GM12878 (cell line): ENCODE measurements around the gene PTPRD. TPM values are rescaled to one million over a fixed set of nuclear protein-coding genes. Genes with fewer than 3 reads are reported as not detected.

Experiments used
- ATAC-seq: fragments of 200-7000 bp; cut with Tn5 transposase; 3 replicates; pipeline ENCODE4 v1.9.1; 2020; ENCODE audit warnings: mild to moderate bottlenecking, moderate library complexity
- BruUV-seq: library from RNA; stranded (reverse); fragments of 400-500 nt; replicated peaks from 2 replicates; lab custom pipeline; 2021; lab: Mats Ljungman, UMichigan
- CTCF ChIA-PET: fragments of 300-600 bp; sonication (Branson Sonifier 250); formaldehyde crosslinking; extraction: SDS; loops from one replicate; lab custom pipeline; 2021; ENCODE audit warnings: inconsistent platforms; lab: Yijun Ruan, JAX
- POLR2A ChIA-PET: fragments of 350-600 bp; formaldehyde crosslinking; extraction: SDS; loops from one replicate; lab custom pipeline; 2021; ENCODE audit warnings: inconsistent platforms; lab: Charles Lee
- RAD21 ChIA-PET: fragments of 300-600 bp; sonication (Branson Sonifier 250); formaldehyde crosslinking; loops from one replicate; lab custom pipeline; 2023; ENCODE audit warnings: antibody characterized with exemption; ENCODE audit not compliant: unreplicated experiment; lab: Charles Lee
- SMC1A ChIA-PET: fragments of 300-600 bp; sonication (Branson Sonifier 250); formaldehyde crosslinking; loops from one replicate; lab custom pipeline; 2023; ENCODE audit not compliant: unreplicated experiment, uncharacterized antibody; lab: Charles Lee
- DNase-seq: peaks from one replicate; pipeline ENCODE4 v3.0.0-alpha.2; 2011; ENCODE audit warnings: low read depth, low spot score
- FAIRE-seq: peaks from 3 replicates; lab custom pipeline; 2011; peaks lifted over from hg19 to GRCh38; lab: Jason Lieb, UNC
- H2AFZ ChIP-seq: 2 replicates; pipeline ENCODE4 v1.6.0; 2011; ENCODE audit warnings: low read depth, low read length, control low read depth; ENCODE audit not compliant: control insufficient read depth
- H3K27ac ChIP-seq: 2 replicates; pipeline ENCODE4 v1.5.1; 2011; ENCODE audit warnings: control low read depth; ENCODE audit not compliant: control insufficient read depth, insufficient read depth
- H3K27me3 ChIP-seq, 2 experiments: replicated peaks in 1 of 2; 2 replicates each; pipeline versions ENCODE4 v1.6.0 to v1.6.1; 2011; ENCODE audit warnings: low read length in 1 of 2; ENCODE audit not compliant: control insufficient read depth in 2 of 2, insufficient read depth in 2 of 2
- H3K36me3 ChIP-seq, 2 experiments: 2 replicates each; pipeline ENCODE4 v1.5.1; 2011; ENCODE audit warnings: low read length in 1 of 2; ENCODE audit not compliant: control insufficient read depth in 2 of 2, insufficient read depth in 2 of 2
- H3K4me1 ChIP-seq: 2 replicates; pipeline ENCODE4 v1.6.1; 2011; ENCODE audit warnings: mild to moderate bottlenecking, low read length, moderate library complexity, mixed read lengths; ENCODE audit not compliant: control insufficient read depth, insufficient read depth
- H3K4me2 ChIP-seq: 2 replicates; pipeline ENCODE4 v1.6.0; 2011; ENCODE audit warnings: control low read depth; ENCODE audit not compliant: control insufficient read depth, insufficient read depth
- H3K4me3 ChIP-seq: fragments of 200-600 bp; sonication (generic); 2 replicates; pipeline ENCODE4 v1.5.1; 2016
- H3K79me2 ChIP-seq: 2 replicates; pipeline ENCODE4 v1.6.0; 2011; ENCODE audit warnings: low read length; ENCODE audit not compliant: control insufficient read depth, insufficient read depth
- H3K9ac ChIP-seq: 2 replicates; pipeline ENCODE4 v1.8.0; 2011; ENCODE audit warnings: low read length, control low read depth, mixed read lengths; ENCODE audit not compliant: control insufficient read depth, insufficient read depth
- H3K9me3 ChIP-seq: replicated peaks from 3 replicates; pipeline ENCODE4 v1.5.1; 2011; ENCODE audit warnings: mild to moderate bottlenecking, low read length; ENCODE audit not compliant: control insufficient read depth, insufficient read depth
- H4K20me1 ChIP-seq: 2 replicates; pipeline ENCODE4 v1.6.0; 2011; ENCODE audit not compliant: control insufficient read depth, insufficient read depth
- ASH2L ChIP-seq: fragments of 300-600, 200-600 bp; sonication (generic); IDR thresholded peaks from 2 replicates; pipeline ENCODE4 v1.6.1; 2017; ENCODE audit warnings: low read depth, mild to moderate bottlenecking, borderline replicate concordance
- CEBPB ChIP-seq, 2 experiments: fragments of 150-350 bp in 1 of 2; IDR thresholded peaks; 2 replicates each; pipeline ENCODE4 v1.6.1; 2012 to 2014; ENCODE audit warnings: low read depth in 2 of 2, low read length in 2 of 2, borderline replicate concordance in 1 of 2, inconsistent platforms in 1 of 2
- JUNB ChIP-seq: IDR thresholded peaks from 2 replicates; pipeline ENCODE4 v1.6.1; 2016; ENCODE audit warnings: antibody characterized with exemption, mild to moderate bottlenecking
- KAT2A ChIP-seq: conservative IDR thresholded peaks from 2 replicates; pipeline ENCODE4 v1.6.1; 2011; ENCODE audit warnings: low read depth, low read length; ENCODE audit not compliant: control insufficient read depth
- MEF2A ChIP-seq: IDR thresholded peaks from 2 replicates; pipeline ENCODE4 v1.6.1; 2011; ENCODE audit warnings: low read depth, mild to moderate bottlenecking, low read length, moderate library complexity; ENCODE audit not compliant: insufficient read depth
- SMAD5 ChIP-seq: IDR thresholded peaks from 2 replicates; pipeline ENCODE4 v1.6.1; 2016; ENCODE audit warnings: antibody characterized with exemption, low read depth
- SP1 ChIP-seq: IDR thresholded peaks from one replicate; pipeline ENCODE4 v1.6.1; 2011; ENCODE audit warnings: low read depth, low read length
- WGBS: methylation state at CpG from one replicate; pipeline ENCODE4 v1.1.6; 2016; ENCODE audit warnings: low lambda C conversion rate; ENCODE audit not compliant: insufficient replicate concordance, insufficient coverage; ENCODE audit errors: missing lambda C conversion rate; 5-methylcytosine and 5-hydroxymethylcytosine counted together
- in situ Hi-C: fragments of 300-500 bp; cut with MboI; formaldehyde crosslinking; loops from 9 replicates; pipeline ENCODE4 v1.14.3; 2018; ENCODE audit warnings: mixed read lengths
- intact Hi-C: fragments of 100-400 bp; cut with micrococcal nuclease; formaldehyde crosslinking; loops from one replicate; pipeline ENCODE4 v1.14.2; 2022; ENCODE audit not compliant: unreplicated experiment
- polyA plus RNA-seq, 11 experiments: library from polyadenylated mRNA; depleted of rRNA in 4 of 11; unstranded in 6 of 11; stranded (reverse) in 5 of 11; fragments of >200 nt; fragmentation: Nextera tagmentation in 4 of 11; fragmentation: Illumina TruSeq in 1 of 11; extraction: Ambion mirVana in 4 of 11; extraction: Trizol in 1 of 11; gene quantifications; 1 replicate in 1 of 11; 2 replicates in 10 of 11; pipeline versions ENCODE4 v1.2.1 to v1.2.3, GENCODE V29; 2011 to 2016; ENCODE audit warnings: inconsistent platforms in 2 of 11, missing spikeins in 2 of 11, low read depth in 1 of 11
- total RNA-seq, 4 experiments: library from RNA; depleted of rRNA in 3 of 4; stranded (reverse); fragments of >200 nt in 3 of 4; fragmentation: Illumina TruSeq in 1 of 4; extraction: Trizol in 1 of 4; gene quantifications; 2 replicates each; pipeline versions ENCODE4 v1.2.1 to v1.2.3, GENCODE V29; 2013 to 2021
- TF ChIP-seq, protein P1 (sequence below): IDR thresholded peaks from 2 replicates; pipeline ENCODE4 v1.6.1; 2012; ENCODE audit warnings: low read depth, low read length, improper control_type of control experiment
- TF ChIP-seq, protein P2 (sequence below): fragments of 450-650 bp; IDR thresholded peaks from 2 replicates; pipeline ENCODE4 v1.6.1; 2018; ENCODE audit warnings: mild to moderate bottlenecking, low read depth, moderate library complexity; ENCODE audit not compliant: partially characterized antibody

PTPRD gene
- total and polyA plus RNA-seq, 10 of the 15 experiments (the other 5 are each of a cell fraction or from before 2014, with no cell fraction given) = under 0.01 to 0.05 (median 0.01) TPM; not detected in 7

DNA sequence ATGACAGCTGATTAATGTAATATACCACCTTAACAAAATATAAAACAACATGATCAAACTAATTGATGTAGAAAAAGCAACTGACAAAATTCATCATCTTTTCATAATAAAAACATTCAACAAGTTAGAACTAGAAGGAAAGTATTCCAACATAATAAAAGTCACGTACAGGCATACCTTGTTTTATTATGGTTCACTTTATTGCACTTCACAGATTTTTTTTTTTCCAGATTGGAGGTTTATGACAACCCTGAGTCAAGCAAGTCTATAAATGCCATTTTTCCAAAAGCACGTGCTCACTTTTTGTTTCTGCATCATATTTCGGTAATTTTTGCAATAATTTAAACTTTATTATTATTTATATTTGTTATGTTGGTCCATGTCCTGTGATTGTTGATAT lies 1120.3 kb downstream of the PTPRD start:
- in situ Hi-C loops (no loop called here), intact Hi-C loops (no loop called here)
- Histone ChIP-seq H3K27me3 (no peaks in the 10 kb centered on the region), H4K20me1 (no peaks in the 10 kb centered on the region), H3K4me1 (no peaks in the 10 kb centered on the region), H2AFZ (no peak overlapping the region), H3K9me3 (no peaks in the 10 kb centered on the region), H3K79me2 (no peaks in the 10 kb centered on the region), H3K36me3 (no peaks in the 10 kb centered on the region), H3K9ac (no peak overlapping the region), H3K27ac (no peak overlapping the region), H3K4me2 (no peak overlapping the region), H3K4me3 (no peak overlapping the region)
- SMC1A ChIA-PET = no interaction called here
- TF ChIP-seq, protein P1, sequence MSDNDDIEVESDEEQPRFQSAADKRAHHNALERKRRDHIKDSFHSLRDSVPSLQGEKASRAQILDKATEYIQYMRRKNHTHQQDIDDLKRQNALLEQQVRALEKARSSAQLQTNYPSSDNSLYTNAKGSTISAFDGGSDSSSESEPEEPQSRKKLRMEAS = no peak
- TF ChIP-seq ASH2L (no peak), CEBPB (IDR thresholded peaks at IDR 0.05; ENCODE audit: borderline replicate concordance in 1 of 2, low read depth in 2 of 2, low read length in 2 of 2) (no peak), MEF2A (no peak), SMAD5 (no peak), SP1 (no peak), KAT2A (no peak), JUNB (no peak)
- TF ChIP-seq, protein P2, sequence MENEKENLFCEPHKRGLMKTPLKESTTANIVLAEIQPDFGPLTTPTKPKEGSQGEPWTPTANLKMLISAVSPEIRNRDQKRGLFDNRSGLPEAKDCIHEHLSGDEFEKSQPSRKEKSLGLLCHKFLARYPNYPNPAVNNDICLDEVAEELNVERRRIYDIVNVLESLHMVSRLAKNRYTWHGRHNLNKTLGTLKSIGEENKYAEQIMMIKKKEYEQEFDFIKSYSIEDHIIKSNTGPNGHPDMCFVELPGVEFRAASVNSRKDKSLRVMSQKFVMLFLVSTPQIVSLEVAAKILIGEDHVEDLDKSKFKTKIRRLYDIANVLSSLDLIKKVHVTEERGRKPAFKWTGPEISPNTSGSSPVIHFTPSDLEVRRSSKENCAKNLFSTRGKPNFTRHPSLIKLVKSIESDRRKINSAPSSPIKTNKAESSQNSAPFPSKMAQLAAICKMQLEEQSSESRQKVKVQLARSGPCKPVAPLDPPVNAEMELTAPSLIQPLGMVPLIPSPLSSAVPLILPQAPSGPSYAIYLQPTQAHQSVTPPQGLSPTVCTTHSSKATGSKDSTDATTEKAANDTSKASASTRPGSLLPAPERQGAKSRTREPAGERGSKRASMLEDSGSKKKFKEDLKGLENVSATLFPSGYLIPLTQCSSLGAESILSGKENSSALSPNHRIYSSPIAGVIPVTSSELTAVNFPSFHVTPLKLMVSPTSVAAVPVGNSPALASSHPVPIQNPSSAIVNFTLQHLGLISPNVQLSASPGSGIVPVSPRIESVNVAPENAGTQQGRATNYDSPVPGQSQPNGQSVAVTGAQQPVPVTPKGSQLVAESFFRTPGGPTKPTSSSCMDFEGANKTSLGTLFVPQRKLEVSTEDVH = no peak
- FAIRE-seq (no peak), DNase-seq (no peak), ATAC-seq (no peak)
- RAD21 ChIA-PET = no interaction called here
- WGBS = 21% methylated on average over 3 of the region's 3 CpGs
- BruUV-seq = no TSS peak
- POLR2A ChIA-PET = no interaction called here
- CTCF ChIA-PET = no interaction called here
